Lung (tissue), 12 donors: ENCODE measurements around the gene PILRB. TPM values are rescaled to one million over a fixed set of nuclear protein-coding genes. Genes with fewer than 3 reads are reported as not detected.

ENCODE experiments used
- ATAC-seq: fragments of 200-7000 bp; cut with Tn5 transposase; one replicate; pipeline ENCODE4 v1.9.1; 2020; ENCODE audit warnings: moderate number of reproducible peaks; ENCODE audit not compliant: insufficient read depth, low FRiP score
- DNase-seq, 3 donors: peaks; one replicate each; pipeline ENCODE4 v3.0.0-alpha.2; 2013 to 2017
- H3K27ac ChIP-seq, 2 donors: one replicate each; pipeline ENCODE4 v1.5.1; 2013; ENCODE audit warnings: mild to moderate bottlenecking in 2 of 2, moderate library complexity in 2 of 2, control low read depth in 1 of 2, inconsistent platforms in 1 of 2, low read depth in 1 of 2, low read length in 1 of 2
- H3K27me3 ChIP-seq, 3 donors: one replicate each; pipeline ENCODE4 v1.5.1; 2013; ENCODE audit warnings: low read length in 2 of 3; ENCODE audit not compliant: control insufficient read depth in 3 of 3, insufficient read depth in 3 of 3
- H3K36me3 ChIP-seq, 4 donors: one replicate each; pipeline ENCODE4 v1.5.1; 2013; ENCODE audit warnings: low read length in 4 of 4, mild to moderate bottlenecking in 1 of 4, moderate library complexity in 1 of 4; ENCODE audit not compliant: control insufficient read depth in 4 of 4, insufficient read depth in 4 of 4
- H3K4me1 ChIP-seq, 5 donors: one replicate each; pipeline ENCODE4 v1.5.1; 2013; ENCODE audit warnings: low read length in 5 of 5, mild to moderate bottlenecking in 2 of 5, moderate library complexity in 1 of 5; ENCODE audit not compliant: control insufficient read depth in 5 of 5, insufficient read depth in 5 of 5
- H3K4me3 ChIP-seq: one replicate; pipeline ENCODE4 v1.5.1; 2013; ENCODE audit warnings: mild to moderate bottlenecking, control low read depth, moderate library complexity
- H3K9ac ChIP-seq, 2 donors: one replicate each; pipeline ENCODE4 v1.5.1; 2013; ENCODE audit warnings: low read length in 2 of 2, control low read depth in 1 of 2; ENCODE audit not compliant: insufficient read depth in 1 of 2
- H3K9me3 ChIP-seq, 4 donors: one replicate each; pipeline ENCODE4 v1.5.1; 2013; ENCODE audit warnings: low read length in 3 of 4, mild to moderate bottlenecking in 1 of 4, moderate library complexity in 1 of 4; ENCODE audit not compliant: control insufficient read depth in 4 of 4, insufficient read depth in 3 of 4
- CTCF ChIP-seq: IDR thresholded peaks from 2 replicates; pipeline ENCODE4 v1.5.1; 2012; ENCODE audit warnings: mild to moderate bottlenecking; ENCODE audit errors: control extremely low read depth, extremely low read depth
- WGBS, 2 donors: extraction: QIAGEN DNeasy Blood & Tissue Kit; methylation state at CpG; one replicate each; pipeline ENCODE4 v1.1.7; 2013; 5-methylcytosine and 5-hydroxymethylcytosine counted together
- polyA plus RNA-seq, 2 donors: library from polyadenylated mRNA; stranded (reverse); fragments of 200-250 nt; gene quantifications; one replicate each; pipeline ENCODE4 v1.2.1, GENCODE V29; 2013
- total RNA-seq, 2 donors: library from RNA; depleted of rRNA in 1 of 2; stranded (reverse); fragments of >200 nt in 1 of 2; gene quantifications; one replicate each; pipeline ENCODE4 v1.2.1, GENCODE V29; 2014 to 2021
- donor health status: control.
- donor health status: control.
- donor health status: Bipolar disorder and iron deficiency.
- donor health status: healthy.
- donor health status: DM: yes; HTN: yes; CAD: no.

Gene PILRB
- total and polyA plus RNA-seq, 4 donors, result 22.0 to 50.1 (median 31.2) TPM

GRCh38 chr7:100402241-100402640 is 44.3 kb downstream of the PILRB start:
- no peak for TF ChIP-seq CTCF
- no peak for ATAC-seq
- no peak overlapping the region for H3K9ac ChIP-seq
- no peak for DNase-seq
- no peak overlapping the region for H3K27ac ChIP-seq
- peaks cover 0 to 1% (median 0%) of the 10 kb centered on the region in 4 donors for H3K9me3 ChIP-seq
- no peaks in the 10 kb centered on the region for H3K4me1 ChIP-seq
- no peak overlapping the region for H3K4me3 ChIP-seq
- H3K27me3 ChIP-seq, result no peaks in the 10 kb centered on the region
- H3K36me3 ChIP-seq, result peaks cover 0 to 2% (median 0%) of the 10 kb centered on the region in 4 donors
- 95 to 99% methylated on average over 2 of the region's 2 CpGs for WGBS, 2 donors

GRCh38 chr7:100406767-100407166 is 48.9 kb downstream of the PILRB start:
- TF ChIP-seq CTCF, result no peak
- H3K27ac ChIP-seq, result no peak overlapping the region
- 61 to 71% methylated on average over 6 of the region's 6 CpGs for WGBS, 2 donors

GRCh38 chr7:100407285-100408180 is 49.6 kb downstream of the PILRB start:
- Histone ChIP-seq H3K27me3 (no peaks in the 10 kb centered on the region), H3K4me3 (no peak overlapping the region), H3K27ac (no peak overlapping the region), H3K9me3 (no peaks in the 10 kb centered on the region), H3K4me1 (no peaks in the 10 kb centered on the region), H3K36me3 (no peaks in the 10 kb centered on the region), H3K9ac (no peak overlapping the region)
- peak; percentile 24 to 68 (median 60) for DNase-seq
- peak; percentile 62 for ATAC-seq
- peak; percentile 26 for TF ChIP-seq CTCF
- 59 to 63% methylated on average over 12 of the region's 12 CpGs for WGBS, 2 donors

More at GRCh38 chr7:100406767-100407166, 48.9 kb downstream of the PILRB start:
- DNase-seq (no peak), ATAC-seq (no peak)
- Histone ChIP-seq H3K9me3 (no peaks in the 10 kb centered on the region), H3K9ac (no peak overlapping the region), H3K27me3 (no peaks in the 10 kb centered on the region), H3K36me3 (peaks cover 0 to 2% (median 0%) of the 10 kb centered on the region in 4 donors), H3K4me3 (no peak overlapping the region), H3K4me1 (no peaks in the 10 kb centered on the region)
